ENCODE data around the gene SPATA9. TPM values are rescaled to one million over a fixed set of nuclear protein-coding genes. Genes with fewer than 3 reads are reported as not detected.

The SPATA9 gene
- total and polyA plus RNA-seq, 9 of the 15 experiments (the other 6 are each of a cell fraction or from before 2014, with no cell fraction given) = 0.16 to 5.5 (median 0.39) TPM; not detected in 3

DNA sequence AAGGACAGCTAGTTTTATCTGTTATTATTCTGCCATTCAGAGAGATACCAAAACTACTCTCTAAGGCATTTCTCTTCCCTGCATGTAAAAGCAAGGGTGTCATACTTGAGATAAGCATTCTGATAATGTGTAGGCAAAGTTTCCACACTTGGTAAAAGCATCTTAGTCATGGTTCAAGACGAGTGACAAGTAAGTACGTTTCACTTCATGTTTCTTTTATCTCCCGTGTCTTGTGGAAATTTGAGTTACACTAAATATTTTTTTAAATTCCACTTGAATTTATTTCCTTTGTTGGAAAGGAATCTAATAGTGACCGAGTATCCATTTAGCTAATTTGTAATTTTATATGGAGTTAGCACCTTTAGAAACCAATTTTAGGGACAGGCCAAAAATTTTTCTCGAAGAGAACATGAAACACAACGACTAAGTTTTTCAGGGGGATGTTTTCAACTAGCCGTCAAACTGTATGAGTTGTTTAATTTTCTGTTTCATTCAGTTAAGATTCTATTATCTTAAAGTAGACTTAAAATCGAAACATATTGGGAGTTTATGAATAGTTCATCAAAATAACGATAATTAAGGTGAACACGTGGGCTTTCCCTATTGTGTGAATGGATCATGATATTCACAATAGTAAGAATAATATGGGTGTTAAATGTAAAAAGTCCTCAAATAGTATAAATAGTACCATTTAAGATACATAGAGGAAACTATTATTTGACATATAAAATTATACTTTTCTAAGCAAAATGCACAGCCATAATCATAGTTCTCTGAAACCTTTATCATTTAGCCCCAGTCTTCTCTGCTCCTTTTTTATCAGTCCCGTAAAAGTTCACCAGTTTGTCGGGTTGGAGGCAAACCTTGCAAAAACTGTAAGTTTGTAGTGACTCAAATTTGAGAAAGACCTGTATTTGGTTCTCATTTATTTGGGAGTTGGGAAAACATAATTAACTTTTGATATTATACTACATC is 34.6 kb downstream of the SPATA9 start (continued):
- TF ChIP-seq KAT7 (CRISPR knock-in tag; IDR thresholded peaks at IDR 0.05; ENCODE audit: borderline replicate concordance) (no peak), MYNN (IDR thresholded peaks at IDR 0.05) (peak; percentile 50; the same call in 1 of the 2 replicates), MYNN (CRISPR knock-in tag; IDR thresholded peaks at IDR 0.05) (no peak), KDM1A (IDR thresholded peaks at IDR 0.05) (no peak), FOXJ2 (tag; IDR thresholded peaks at IDR 0.05) (no peak), ZNF707 (CRISPR knock-in tag; conservative IDR thresholded peaks at IDR 0.05) (no peak), YBX1 (IDR thresholded peaks at IDR 0.05) (no peak), CHD1 (IDR thresholded peaks at IDR 0.05; ENCODE audit: low read length) (peak; percentile 48), NBN (IDR thresholded peaks at IDR 0.05; ENCODE audit: low read depth) (peak; percentile 82; the same call in 1 of the 2 replicates), CTBP1 (IDR thresholded peaks at IDR 0.05; ENCODE audit: borderline replicate concordance) (peak; percentile 22; the same call in 1 of the 2 replicates)
- TF ChIP-seq, protein P1, sequence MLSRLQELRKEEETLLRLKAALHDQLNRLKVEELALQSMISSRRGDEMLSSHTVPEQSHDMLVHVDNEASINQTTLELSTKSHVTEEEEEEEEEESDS (CRISPR knock-in tag; IDR thresholded peaks at IDR 0.05) = no peak
- TF ChIP-seq, protein P2, sequence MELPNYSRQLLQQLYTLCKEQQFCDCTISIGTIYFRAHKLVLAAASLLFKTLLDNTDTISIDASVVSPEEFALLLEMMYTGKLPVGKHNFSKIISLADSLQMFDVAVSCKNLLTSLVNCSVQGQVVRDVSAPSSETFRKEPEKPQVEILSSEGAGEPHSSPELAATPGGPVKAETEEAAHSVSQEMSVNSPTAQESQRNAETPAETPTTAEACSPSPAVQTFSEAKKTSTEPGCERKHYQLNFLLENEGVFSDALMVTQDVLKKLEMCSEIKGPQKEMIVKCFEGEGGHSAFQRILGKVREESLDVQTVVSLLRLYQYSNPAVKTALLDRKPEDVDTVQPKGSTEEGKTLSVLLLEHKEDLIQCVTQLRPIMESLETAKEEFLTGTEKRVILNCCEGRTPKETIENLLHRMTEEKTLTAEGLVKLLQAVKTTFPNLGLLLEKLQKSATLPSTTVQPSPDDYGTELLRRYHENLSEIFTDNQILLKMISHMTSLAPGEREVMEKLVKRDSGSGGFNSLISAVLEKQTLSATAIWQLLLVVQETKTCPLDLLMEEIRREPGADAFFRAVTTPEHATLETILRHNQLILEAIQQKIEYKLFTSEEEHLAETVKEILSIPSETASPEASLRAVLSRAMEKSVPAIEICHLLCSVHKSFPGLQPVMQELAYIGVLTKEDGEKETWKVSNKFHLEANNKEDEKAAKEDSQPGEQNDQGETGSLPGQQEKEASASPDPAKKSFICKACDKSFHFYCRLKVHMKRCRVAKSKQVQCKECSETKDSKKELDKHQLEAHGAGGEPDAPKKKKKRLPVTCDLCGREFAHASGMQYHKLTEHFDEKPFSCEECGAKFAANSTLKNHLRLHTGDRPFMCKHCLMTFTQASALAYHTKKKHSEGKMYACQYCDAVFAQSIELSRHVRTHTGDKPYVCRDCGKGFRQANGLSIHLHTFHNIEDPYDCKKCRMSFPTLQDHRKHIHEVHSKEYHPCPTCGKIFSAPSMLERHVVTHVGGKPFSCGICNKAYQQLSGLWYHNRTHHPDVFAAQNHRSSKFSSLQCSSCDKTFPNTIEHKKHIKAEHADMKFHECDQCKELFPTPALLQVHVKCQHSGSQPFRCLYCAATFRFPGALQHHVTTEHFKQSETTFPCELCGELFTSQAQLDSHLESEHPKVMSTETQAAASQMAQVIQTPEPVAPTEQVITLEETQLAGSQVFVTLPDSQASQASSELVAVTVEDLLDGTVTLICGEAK (IDR thresholded peaks at IDR 0.05) = no peak
- TF ChIP-seq, protein P2 (CRISPR knock-in tag; IDR thresholded peaks at IDR 0.05) = no peak
- TF ChIP-seq, protein P3, sequence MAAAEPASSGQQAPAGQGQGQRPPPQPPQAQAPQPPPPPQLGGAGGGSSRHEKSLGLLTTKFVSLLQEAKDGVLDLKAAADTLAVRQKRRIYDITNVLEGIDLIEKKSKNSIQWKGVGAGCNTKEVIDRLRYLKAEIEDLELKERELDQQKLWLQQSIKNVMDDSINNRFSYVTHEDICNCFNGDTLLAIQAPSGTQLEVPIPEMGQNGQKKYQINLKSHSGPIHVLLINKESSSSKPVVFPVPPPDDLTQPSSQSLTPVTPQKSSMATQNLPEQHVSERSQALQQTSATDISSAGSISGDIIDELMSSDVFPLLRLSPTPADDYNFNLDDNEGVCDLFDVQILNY (CRISPR knock-in tag; IDR thresholded peaks at IDR 0.05) = no peak
- TF ChIP-seq, protein P4, sequence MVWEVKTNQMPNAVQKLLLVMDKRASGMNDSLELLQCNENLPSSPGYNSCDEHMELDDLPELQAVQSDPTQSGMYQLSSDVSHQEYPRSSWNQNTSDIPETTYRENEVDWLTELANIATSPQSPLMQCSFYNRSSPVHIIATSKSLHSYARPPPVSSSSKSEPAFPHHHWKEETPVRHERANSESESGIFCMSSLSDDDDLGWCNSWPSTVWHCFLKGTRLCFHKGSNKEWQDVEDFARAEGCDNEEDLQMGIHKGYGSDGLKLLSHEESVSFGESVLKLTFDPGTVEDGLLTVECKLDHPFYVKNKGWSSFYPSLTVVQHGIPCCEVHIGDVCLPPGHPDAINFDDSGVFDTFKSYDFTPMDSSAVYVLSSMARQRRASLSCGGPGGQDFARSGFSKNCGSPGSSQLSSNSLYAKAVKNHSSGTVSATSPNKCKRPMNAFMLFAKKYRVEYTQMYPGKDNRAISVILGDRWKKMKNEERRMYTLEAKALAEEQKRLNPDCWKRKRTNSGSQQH (CRISPR knock-in tag; IDR thresholded peaks at IDR 0.05) = no peak
